ENCODE results near the gene RNF150.

DNA sequence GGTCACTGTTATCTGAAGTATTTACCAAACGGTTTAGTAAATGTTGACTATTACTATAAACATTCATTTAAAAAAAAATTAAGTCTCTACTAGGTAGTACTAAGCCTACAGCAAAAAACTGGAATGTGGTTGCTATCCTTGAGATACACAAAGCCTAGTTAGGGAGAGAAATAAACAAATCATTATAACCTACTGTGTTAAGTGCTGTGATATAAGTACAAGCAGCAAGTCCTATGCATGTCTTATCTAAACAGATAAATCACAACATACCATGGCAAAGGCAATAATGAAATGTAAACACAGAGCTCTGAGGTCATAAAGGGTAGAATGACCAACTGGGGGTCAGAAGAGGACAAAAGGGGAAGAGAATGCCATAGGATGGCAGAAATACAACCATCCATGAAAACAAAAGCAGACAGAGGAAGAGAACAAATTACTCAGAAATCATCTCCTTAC is 92.2 kb downstream of the RNF150 start:
- TF ChIP-seq, protein P1, sequence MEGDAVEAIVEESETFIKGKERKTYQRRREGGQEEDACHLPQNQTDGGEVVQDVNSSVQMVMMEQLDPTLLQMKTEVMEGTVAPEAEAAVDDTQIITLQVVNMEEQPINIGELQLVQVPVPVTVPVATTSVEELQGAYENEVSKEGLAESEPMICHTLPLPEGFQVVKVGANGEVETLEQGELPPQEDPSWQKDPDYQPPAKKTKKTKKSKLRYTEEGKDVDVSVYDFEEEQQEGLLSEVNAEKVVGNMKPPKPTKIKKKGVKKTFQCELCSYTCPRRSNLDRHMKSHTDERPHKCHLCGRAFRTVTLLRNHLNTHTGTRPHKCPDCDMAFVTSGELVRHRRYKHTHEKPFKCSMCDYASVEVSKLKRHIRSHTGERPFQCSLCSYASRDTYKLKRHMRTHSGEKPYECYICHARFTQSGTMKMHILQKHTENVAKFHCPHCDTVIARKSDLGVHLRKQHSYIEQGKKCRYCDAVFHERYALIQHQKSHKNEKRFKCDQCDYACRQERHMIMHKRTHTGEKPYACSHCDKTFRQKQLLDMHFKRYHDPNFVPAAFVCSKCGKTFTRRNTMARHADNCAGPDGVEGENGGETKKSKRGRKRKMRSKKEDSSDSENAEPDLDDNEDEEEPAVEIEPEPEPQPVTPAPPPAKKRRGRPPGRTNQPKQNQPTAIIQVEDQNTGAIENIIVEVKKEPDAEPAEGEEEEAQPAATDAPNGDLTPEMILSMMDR (IDR thresholded peaks at IDR 0.05), result no peak
- no peak for TF ChIP-seq POLR2A (IDR thresholded peaks at IDR 0.05)
